GM21447 (cell line): ENCODE data around the gene LGALS3BP.

Experiments
- ATAC-seq: cut with Tn5 transposase; IDR thresholded peaks from one replicate; pipeline ENCODE4 v1.9.1; 2021; ENCODE audit not compliant: unreplicated experiment

The LGALS3BP gene

GRCh38 chr17:78922816-78923498 lies 56.8 kb downstream of the LGALS3BP start:
- no peak for ATAC-seq

GRCh38 chr17:78921437-78921971 lies 58.2 kb downstream of the LGALS3BP start:
- ATAC-seq, result no peak
